ENCODE results near the gene EYA3.

EYA3 gene

DNA sequence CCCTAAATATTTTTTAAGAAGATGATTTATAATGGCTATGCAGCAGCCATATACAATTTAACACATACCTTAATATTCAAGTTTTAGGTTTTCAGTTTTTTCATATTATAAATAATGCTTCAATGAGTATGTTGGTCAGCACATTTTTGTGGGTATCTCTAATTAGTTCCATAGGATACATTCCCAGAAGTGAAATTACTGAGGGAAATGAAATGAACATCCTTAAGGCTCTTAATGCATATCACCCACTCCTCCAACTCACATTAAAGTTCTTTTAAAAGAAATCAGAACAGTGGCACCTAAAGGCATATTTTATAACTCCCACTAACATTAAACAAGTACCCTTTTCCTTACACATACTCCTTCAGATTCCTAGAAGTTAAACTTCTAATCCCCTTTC lies 56.1 kb downstream of the EYA3 start:
- no peak overlapping the region for H3K23ac ChIP-seq (ENCODE audit: low read length)
- H3K4me3 ChIP-seq (ENCODE audit: low read depth, low read length) = no peak overlapping the region
- no peak overlapping the region for H3K14ac ChIP-seq (ENCODE audit: low read length)
- H2AK5ac ChIP-seq (ENCODE audit: low read length) = no peak overlapping the region
- H3K36me3 ChIP-seq (ENCODE audit: control insufficient read depth in 1 of 2, insufficient read depth in 2 of 2, low read length in 2 of 2) = peaks cover 0 to 2% of the 10 kb centered on the region in 2 experiments
- H3K79me1 ChIP-seq (ENCODE audit: low read length) = no peaks in the 10 kb centered on the region
- no peak overlapping the region for H3K9ac ChIP-seq (ENCODE audit: low read length)
- no peak for DNase-seq
- H2AFZ ChIP-seq (ENCODE audit: insufficient read depth, low read length, poor library complexity) = no peak overlapping the region
- H4K8ac ChIP-seq (ENCODE audit: low read depth, low read length) = no peak overlapping the region
- no peak overlapping the region for H2BK12ac ChIP-seq (ENCODE audit: low read length)
- no peak overlapping the region for H2BK120ac ChIP-seq (ENCODE audit: insufficient read depth, low read length, poor library complexity)
- no peaks in the 10 kb centered on the region for H3K4me1 ChIP-seq (ENCODE audit: control insufficient read depth in 1 of 2, insufficient read depth in 2 of 2, low read length in 2 of 2)
- no peaks in the 10 kb centered on the region for H3K27me3 ChIP-seq (ENCODE audit: insufficient read depth, low read length)
- no peaks in the 10 kb centered on the region for H3K9me3 ChIP-seq (ENCODE audit: insufficient read depth, low read depth, low read length)
- no peak overlapping the region for H3K27ac ChIP-seq (ENCODE audit: low read depth, low read length)
- H3K79me2 ChIP-seq (ENCODE audit: control insufficient read depth, insufficient read depth, low read length, poor library complexity) = no peaks in the 10 kb centered on the region
- H3K18ac ChIP-seq (ENCODE audit: low read length) = no peak overlapping the region
- no peak overlapping the region for H4K91ac ChIP-seq (ENCODE audit: low read depth, low read length)
- no peak overlapping the region for H3K4ac ChIP-seq (ENCODE audit: low read depth, low read length)
- no peak overlapping the region for H2BK5ac ChIP-seq (ENCODE audit: low read depth, low read length, poor library complexity)
- no peak overlapping the region for H4K12ac ChIP-seq (ENCODE audit: low read depth, low read length)
- H3K4me2 ChIP-seq (ENCODE audit: low read length) = no peak overlapping the region

DNA sequence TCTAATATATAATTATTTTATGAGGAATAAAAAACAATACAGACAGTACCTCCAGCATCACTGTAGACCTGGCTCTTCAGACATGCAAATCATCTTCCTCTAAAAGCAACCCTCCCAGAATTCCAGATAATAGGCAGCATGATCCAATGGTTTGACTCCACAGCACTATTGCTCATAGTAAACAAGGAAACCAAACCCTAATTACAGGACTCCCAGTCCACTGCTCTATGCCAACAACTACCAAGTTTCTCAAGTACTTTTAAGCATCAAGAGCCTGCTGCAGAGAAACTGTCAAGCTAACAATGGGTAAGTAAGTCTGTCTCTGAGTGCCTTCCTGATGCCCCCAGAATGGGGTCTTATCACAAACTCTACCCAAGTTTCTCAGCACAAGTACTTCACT lies 57.2 kb downstream of the EYA3 start:
- H4K8ac ChIP-seq (ENCODE audit: low read depth, low read length) = no peak overlapping the region

DNA sequence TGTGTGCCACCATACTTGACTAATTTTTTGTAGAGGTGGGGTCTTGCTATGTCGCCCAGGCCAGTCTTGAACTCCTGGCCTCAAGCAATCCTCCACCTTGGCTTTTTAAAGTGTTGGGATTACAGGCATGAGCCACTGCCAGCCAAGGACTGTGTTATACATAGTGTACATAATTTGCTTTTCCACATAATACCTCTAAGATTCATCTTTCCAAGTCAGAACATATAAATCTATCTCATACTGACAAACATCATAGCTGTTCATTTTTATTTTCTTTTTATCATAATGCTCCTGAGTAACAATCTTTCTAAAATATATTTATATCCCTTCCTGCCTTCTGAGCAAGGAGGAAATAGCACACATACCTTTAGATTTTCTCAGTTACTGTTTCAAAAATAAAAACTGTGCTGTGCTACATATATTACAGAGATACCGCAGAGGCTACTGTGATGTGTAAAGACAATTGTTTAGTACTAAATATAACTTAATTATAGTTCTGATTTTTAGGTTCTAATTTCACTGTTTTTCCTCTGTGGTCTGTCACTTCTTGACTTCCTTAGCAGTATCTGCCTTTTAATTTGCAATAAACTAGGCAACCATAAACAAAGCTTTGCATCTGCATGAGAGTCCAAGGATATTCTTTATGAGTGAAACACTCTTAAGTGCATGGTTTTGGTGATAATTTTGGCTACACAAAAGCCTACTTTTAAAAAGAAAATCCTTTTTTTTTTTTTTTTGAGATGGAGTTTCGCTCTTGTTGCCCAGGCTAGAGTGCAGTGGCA lies 59.3 kb downstream of the EYA3 start:
- Histone ChIP-seq H4K12ac (ENCODE audit: low read depth, low read length) (no peak overlapping the region), H3K23ac (ENCODE audit: low read length) (no peak overlapping the region), H3K4me1 (ENCODE audit: control insufficient read depth in 1 of 2, insufficient read depth in 2 of 2, low read length in 2 of 2) (no peaks in the 10 kb centered on the region), H2BK5ac (ENCODE audit: low read depth, low read length, poor library complexity) (no peak overlapping the region), H3K14ac (ENCODE audit: low read length) (no peak overlapping the region), H3K36me3 (ENCODE audit: control insufficient read depth in 1 of 2, insufficient read depth in 2 of 2, low read length in 2 of 2) (peaks cover 0 to 2% of the 10 kb centered on the region in 2 experiments), H3K18ac (ENCODE audit: low read length) (no peak overlapping the region), H3K4ac (ENCODE audit: low read depth, low read length) (no peak overlapping the region), H4K8ac (ENCODE audit: low read depth, low read length) (no peak overlapping the region), H3K9me3 (ENCODE audit: insufficient read depth, low read depth, low read length) (no peaks in the 10 kb centered on the region), H3K4me2 (ENCODE audit: low read length) (no peak overlapping the region), H2BK120ac (ENCODE audit: insufficient read depth, low read length, poor library complexity) (no peak overlapping the region), H2AK5ac (ENCODE audit: low read length) (no peak overlapping the region), H3K4me3 (ENCODE audit: low read depth, low read length) (no peak overlapping the region), H3K79me1 (ENCODE audit: low read length) (no peaks in the 10 kb centered on the region), H2BK12ac (ENCODE audit: low read length) (no peak overlapping the region), H3K27ac (ENCODE audit: low read depth, low read length) (no peak overlapping the region), H3K79me2 (ENCODE audit: control insufficient read depth, insufficient read depth, low read length, poor library complexity) (no peaks in the 10 kb centered on the region), H3K27me3 (ENCODE audit: insufficient read depth, low read length) (no peaks in the 10 kb centered on the region), H2AFZ (ENCODE audit: insufficient read depth, low read length, poor library complexity) (no peak overlapping the region), H4K91ac (ENCODE audit: low read depth, low read length) (no peak overlapping the region), H3K9ac (ENCODE audit: low read length) (no peak overlapping the region)
- WGBS (ENCODE audit: extremely low coverage, insufficient coverage, insufficient read length) = no CpG with 5 or more reads among the region's 3 CpGs
- DNase-seq = no peak

More for the DNA sequence above, 57.2 kb downstream of the EYA3 start:
- Histone ChIP-seq H3K9me3 (ENCODE audit: insufficient read depth, low read depth, low read length) (no peaks in the 10 kb centered on the region), H3K27ac (ENCODE audit: low read depth, low read length) (no peak overlapping the region), H3K4ac (ENCODE audit: low read depth, low read length) (no peak overlapping the region), H4K12ac (ENCODE audit: low read depth, low read length) (no peak overlapping the region), H3K4me2 (ENCODE audit: low read length) (no peak overlapping the region), H3K18ac (ENCODE audit: low read length) (no peak overlapping the region), H3K4me1 (ENCODE audit: control insufficient read depth in 1 of 2, insufficient read depth in 2 of 2, low read length in 2 of 2) (no peaks in the 10 kb centered on the region), H2BK120ac (ENCODE audit: insufficient read depth, low read length, poor library complexity) (no peak overlapping the region), H3K9ac (ENCODE audit: low read length) (no peak overlapping the region), H3K79me2 (ENCODE audit: control insufficient read depth, insufficient read depth, low read length, poor library complexity) (no peaks in the 10 kb centered on the region), H3K23ac (ENCODE audit: low read length) (no peak overlapping the region), H2AK5ac (ENCODE audit: low read length) (no peak overlapping the region), H2AFZ (ENCODE audit: insufficient read depth, low read length, poor library complexity) (no peak overlapping the region), H2BK12ac (ENCODE audit: low read length) (no peak overlapping the region), H3K36me3 (ENCODE audit: control insufficient read depth in 1 of 2, insufficient read depth in 2 of 2, low read length in 2 of 2) (peaks cover 0 to 2% of the 10 kb centered on the region in 2 experiments), H3K14ac (ENCODE audit: low read length) (no peak overlapping the region), H3K4me3 (ENCODE audit: low read depth, low read length) (no peak overlapping the region), H4K91ac (ENCODE audit: low read depth, low read length) (no peak overlapping the region), H3K79me1 (ENCODE audit: low read length) (no peaks in the 10 kb centered on the region), H3K27me3 (ENCODE audit: insufficient read depth, low read length) (no peaks in the 10 kb centered on the region), H2BK5ac (ENCODE audit: low read depth, low read length, poor library complexity) (no peak overlapping the region)
- no peak for DNase-seq

DNA sequence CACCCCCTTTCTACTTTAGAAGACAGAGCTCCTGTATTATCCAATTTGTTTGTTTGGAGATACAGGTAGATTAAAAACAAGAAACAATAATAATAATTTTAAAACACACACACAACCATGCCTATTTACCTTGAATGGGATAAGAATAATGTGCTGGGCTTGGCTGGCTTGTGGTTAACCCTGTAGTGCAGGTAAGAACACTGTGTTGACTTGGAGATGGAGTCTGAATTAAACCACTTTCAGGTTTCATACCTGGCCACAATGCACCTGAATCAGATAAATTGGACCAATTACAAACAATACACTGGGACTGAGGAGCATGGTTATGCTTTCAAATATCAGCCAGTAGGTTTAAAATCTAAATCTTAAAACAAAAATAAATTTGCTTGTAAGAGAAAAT lies 60.8 kb downstream of the EYA3 start:
- no peak overlapping the region for H4K91ac ChIP-seq (ENCODE audit: low read depth, low read length)
- no peak overlapping the region for H3K4me3 ChIP-seq (ENCODE audit: low read depth, low read length)
- no peak overlapping the region for H2BK5ac ChIP-seq (ENCODE audit: low read depth, low read length, poor library complexity)
- no peak overlapping the region for H2AK5ac ChIP-seq (ENCODE audit: low read length)
- no peaks in the 10 kb centered on the region for H3K27me3 ChIP-seq (ENCODE audit: insufficient read depth, low read length)
- H3K4me1 ChIP-seq (ENCODE audit: control insufficient read depth in 1 of 2, insufficient read depth in 2 of 2, low read length in 2 of 2) = no peaks in the 10 kb centered on the region
- H3K9ac ChIP-seq (ENCODE audit: low read length) = no peak overlapping the region
- no peak overlapping the region for H3K23ac ChIP-seq (ENCODE audit: low read length)
- no peak overlapping the region for H4K12ac ChIP-seq (ENCODE audit: low read depth, low read length)
- DNase-seq = no peak
- H3K9me3 ChIP-seq (ENCODE audit: insufficient read depth, low read depth, low read length) = no peaks in the 10 kb centered on the region
- H2AFZ ChIP-seq (ENCODE audit: insufficient read depth, low read length, poor library complexity) = no peak overlapping the region
- no peaks in the 10 kb centered on the region for H3K79me1 ChIP-seq (ENCODE audit: low read length)
- H3K18ac ChIP-seq (ENCODE audit: low read length) = no peak overlapping the region
- H2BK12ac ChIP-seq (ENCODE audit: low read length) = no peak overlapping the region
- H3K14ac ChIP-seq (ENCODE audit: low read length) = no peak overlapping the region
- no peak overlapping the region for H3K27ac ChIP-seq (ENCODE audit: low read depth, low read length)
- H3K4me2 ChIP-seq (ENCODE audit: low read length) = no peak overlapping the region
- H3K4ac ChIP-seq (ENCODE audit: low read depth, low read length) = no peak overlapping the region
- no peaks in the 10 kb centered on the region for H3K79me2 ChIP-seq (ENCODE audit: control insufficient read depth, insufficient read depth, low read length, poor library complexity)
- peaks cover 0 to 2% of the 10 kb centered on the region in 2 experiments for H3K36me3 ChIP-seq (ENCODE audit: control insufficient read depth in 1 of 2, insufficient read depth in 2 of 2, low read length in 2 of 2)
- H2BK120ac ChIP-seq (ENCODE audit: insufficient read depth, low read length, poor library complexity) = no peak overlapping the region
- no peak overlapping the region for H4K8ac ChIP-seq (ENCODE audit: low read depth, low read length)

Data from trophoblast cell (in vitro differentiated cells and primary cell).